ENCODE results near the gene PIK3R1.

The PIK3R1 gene

DNA sequence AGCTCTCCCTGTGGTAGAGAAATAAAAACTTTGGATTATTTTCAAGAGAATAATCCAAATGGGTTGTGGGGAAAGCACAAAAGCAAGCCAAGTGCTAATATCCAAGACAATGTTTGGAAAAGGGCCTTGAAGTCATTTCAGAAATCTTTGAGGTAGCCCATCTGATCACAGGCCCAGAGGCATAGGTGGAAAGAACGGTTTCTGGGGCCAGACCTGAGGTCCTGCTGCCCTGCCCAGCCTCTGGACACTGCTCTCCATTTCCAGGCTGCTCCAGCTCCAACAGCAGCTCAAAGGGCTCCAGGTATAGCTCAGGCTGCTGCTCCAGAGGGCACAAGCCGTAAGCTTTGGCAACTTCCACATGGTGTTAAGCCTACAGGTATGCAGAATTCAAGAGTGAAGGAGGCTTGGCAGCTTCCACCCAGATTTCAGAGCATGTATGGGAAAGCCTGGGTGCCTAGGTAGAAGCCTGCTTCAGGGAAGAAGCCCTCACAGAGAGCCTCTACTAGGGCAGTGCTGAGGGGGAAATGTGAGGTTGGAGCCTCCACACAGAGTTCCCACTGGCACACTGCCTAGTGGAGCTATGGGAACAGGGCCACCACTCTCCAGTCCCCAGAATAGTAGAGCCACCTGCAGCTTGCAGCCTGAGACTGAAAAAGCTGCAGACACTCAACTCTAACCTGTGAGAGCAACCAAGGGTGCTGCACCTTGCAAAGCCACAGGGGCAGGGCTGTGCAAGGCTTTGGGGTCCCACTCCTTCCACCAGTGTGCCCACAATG, 133.1 kb downstream of the PIK3R1 start:
- DNase-seq (ENCODE audit: low read depth in 1 of 2, low spot score in 1 of 2), result no peak

DNA sequence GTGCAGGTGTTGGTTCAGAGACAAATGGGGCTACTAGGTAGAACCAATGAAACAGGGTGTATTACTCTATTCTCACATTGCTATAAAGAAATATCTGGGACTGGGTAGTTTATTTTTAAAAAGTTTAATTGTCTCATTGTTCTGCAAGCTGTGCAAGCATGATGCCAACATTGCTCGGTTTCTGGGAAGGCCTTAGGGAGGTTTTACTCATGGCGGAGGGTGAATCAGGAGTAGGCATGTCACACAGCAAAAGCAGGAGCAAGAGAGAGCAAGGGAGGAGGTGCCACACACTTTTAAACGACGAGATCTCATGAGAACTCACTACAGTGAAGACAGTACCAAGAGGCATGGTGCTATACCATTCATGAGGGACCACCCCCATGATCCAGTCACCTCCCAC, 134.6 kb downstream of the PIK3R1 start:
- no peak for DNase-seq (ENCODE audit: low read depth in 1 of 2, low spot score in 1 of 2)
